GM12875 (cell line): ENCODE measurements around the gene XPR1.

Experiments used
- H3K4me3 ChIP-seq: one replicate; pipeline ENCODE4 v1.5.1; 2011; ENCODE audit warnings: low read depth, low read length, control low read depth
- CTCF ChIP-seq: IDR thresholded peaks from 2 replicates; pipeline ENCODE4 v1.5.1; 2011; ENCODE audit warnings: low read depth, mild to moderate bottlenecking, control low read depth, inconsistent platforms, low read length, moderate library complexity, borderline replicate concordance; ENCODE audit not compliant: insufficient read depth

Gene XPR1

DNA sequence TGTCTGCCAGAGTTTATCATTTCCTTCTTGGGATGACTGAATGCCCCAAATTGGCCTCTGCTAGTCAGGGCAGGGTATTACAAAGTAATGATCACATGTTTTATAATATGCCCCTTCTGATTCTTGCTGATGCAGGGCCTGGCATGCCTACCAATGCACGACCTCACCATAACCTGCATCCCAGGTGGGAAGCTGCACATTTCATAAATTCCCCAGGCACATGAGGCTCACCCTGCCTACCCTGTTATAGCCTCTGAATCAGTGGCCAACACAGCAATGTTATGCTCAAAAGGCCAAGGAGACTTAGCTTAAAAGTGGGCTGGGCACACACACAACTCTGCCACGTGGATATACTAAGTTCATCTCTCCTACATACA lies 28.0 kb upstream of the XPR1 start:
- no peak overlapping the region for H3K4me3 ChIP-seq
- no peak for TF ChIP-seq CTCF

DNA sequence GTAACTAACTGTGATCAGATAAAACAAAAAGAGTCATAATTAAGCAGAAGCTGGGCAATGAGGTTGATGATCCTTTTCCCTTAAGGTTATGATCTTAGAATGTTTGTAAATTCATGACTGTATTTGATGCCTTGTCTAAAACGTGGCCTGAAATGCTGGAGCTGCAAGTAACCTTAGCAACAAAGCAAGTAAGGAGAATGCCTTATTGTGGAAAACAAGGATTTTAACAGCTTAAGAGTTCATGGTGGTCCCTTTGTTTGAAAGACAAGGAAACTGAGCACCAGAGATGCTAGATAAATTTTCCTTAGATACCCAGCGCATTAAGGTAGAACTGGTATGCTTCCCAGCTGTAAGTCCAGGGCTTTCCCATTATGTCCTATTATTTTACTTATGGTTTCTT lies 25.7 kb upstream of the XPR1 start:
- no peak for TF ChIP-seq CTCF
- no peak overlapping the region for H3K4me3 ChIP-seq

DNA sequence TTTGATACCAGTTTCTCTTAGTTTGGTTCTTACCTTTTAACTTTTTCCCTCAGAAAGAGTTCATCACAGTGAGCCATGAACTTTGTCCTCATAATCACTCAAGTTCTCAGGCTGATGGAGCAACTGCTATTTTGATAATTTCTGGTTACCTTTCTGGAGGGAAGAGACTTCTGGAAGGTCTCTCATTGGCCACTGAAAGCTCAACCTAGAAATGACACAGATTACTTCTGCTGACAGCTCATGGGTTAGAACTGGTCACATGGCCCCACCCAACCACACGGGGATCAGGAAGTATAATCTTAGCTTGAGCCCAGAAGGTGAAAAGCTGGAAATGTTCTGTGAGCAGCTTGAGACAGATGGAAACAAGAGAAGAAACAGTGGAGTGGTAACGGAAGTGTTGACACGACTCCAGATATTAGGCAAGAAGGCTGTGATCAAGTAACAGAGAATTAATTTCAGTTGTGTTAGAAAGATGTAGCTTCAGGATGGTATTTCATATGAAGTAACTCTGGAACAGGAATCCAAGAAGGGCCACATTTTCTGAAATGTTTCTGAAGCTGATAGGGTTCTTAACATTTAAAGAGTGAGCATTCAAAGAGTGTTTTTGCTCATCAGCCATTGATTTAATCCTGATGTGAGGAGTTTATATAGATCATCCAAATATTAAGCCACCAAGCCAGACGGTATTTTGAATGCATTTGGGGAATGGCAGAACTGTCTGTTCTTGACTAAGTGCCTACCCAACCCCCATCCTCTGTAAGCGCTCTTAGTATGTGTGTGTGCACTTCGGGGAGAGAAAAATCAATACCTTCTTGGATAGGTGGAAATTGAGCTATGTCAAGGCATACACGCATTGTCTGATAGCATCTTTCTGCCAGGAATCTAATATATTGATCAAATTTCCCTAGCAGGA lies 21.9 kb upstream of the XPR1 start:
- H3K4me3 ChIP-seq, result no peak overlapping the region
- no peak for TF ChIP-seq CTCF

GRCh38 chr1:180610556-180611015 lies 21.2 kb upstream of the XPR1 start:
- TF ChIP-seq CTCF, result no peak
- H3K4me3 ChIP-seq, result no peak overlapping the region

DNA sequence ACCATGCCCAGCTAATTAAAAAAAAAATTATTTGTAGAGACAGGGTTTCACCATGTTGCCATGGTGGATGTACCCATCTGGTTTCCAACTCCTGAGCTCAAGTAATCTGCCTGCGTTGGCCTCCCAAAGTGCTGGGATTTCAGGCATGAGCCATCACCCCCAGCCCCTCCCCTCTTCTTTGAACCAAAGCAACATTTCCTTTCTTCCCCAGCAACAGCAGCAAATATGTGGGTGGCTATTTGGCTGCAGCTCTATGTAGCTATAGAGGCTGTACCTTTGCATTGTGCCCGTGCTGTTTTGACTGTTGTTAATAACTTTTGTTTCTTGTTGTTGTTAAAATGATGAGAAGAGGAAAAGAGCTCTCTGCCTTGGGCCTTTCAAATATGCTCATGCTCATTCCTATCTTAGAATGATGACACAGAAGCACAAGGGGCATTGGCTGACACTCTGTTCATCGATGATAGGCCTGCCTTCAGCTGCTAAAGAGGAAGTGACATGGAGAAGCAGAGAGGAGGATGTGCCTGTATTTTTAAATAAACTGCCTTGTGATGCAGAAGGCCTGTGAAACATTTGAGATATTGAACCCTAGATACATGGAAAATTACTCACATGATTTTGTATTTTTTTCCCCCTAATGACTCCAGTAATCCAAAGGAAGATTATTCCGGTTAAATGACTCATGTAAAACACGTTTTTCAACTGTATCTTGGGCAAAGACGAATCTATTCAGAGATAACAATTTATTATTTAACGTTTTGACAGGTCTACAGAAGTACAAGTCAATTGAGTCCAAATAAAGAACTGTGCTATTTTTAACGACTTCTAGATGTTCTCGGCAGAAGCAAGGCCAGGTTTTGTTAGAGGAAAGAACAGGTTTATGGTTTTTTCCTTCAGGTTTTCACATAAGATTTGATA lies 20.5 kb upstream of the XPR1 start:
- no peak for TF ChIP-seq CTCF
- no peak overlapping the region for H3K4me3 ChIP-seq

- TF ChIP-seq CTCF, result no peak
These were observed 19.2 kb upstream of the XPR1 start for GRCh38 chr1:180612632-180613031.

More at GRCh38 chr1:180612632-180613031, 19.2 kb upstream of the XPR1 start:
- no peak overlapping the region for H3K4me3 ChIP-seq
